ENCODE data around the gene CTDSPL.

The CTDSPL gene

GRCh38 chr3:37823189-37823588 lies 38.5 kb upstream of the CTDSPL start:
- H2BK5ac ChIP-seq (ENCODE audit: low read length): no peak overlapping the region
- H2BK15ac ChIP-seq (ENCODE audit: low read length): no peak overlapping the region
- no peak overlapping the region for H3K23ac ChIP-seq (ENCODE audit: low read depth, low read length, poor library complexity)
- no peak overlapping the region for H3K9ac ChIP-seq (ENCODE audit: low read depth, low read length, poor library complexity)
- H2BK120ac ChIP-seq (ENCODE audit: low read depth, low read length): no peak overlapping the region
- no peak overlapping the region for H4K91ac ChIP-seq (ENCODE audit: low read depth, low read length, poor library complexity)
- H3K27me3 ChIP-seq (ENCODE audit: control insufficient read depth in 3 of 3, insufficient read depth in 3 of 3, low read depth in 1 of 3, low read length in 3 of 3): no peaks in the 10 kb centered on the region
- no peak overlapping the region for H3K4me3 ChIP-seq (ENCODE audit: low read length in 2 of 2)
- H3K4me1 ChIP-seq (ENCODE audit: control insufficient read depth in 2 of 2, insufficient read depth in 1 of 2, low read depth in 1 of 2, low read length in 2 of 2): peaks cover 0 to 18% of the 10 kb centered on the region in 2 donors
- no peaks in the 10 kb centered on the region for H3K9me3 ChIP-seq (replicated peaks in 1 of 2; ENCODE audit: control insufficient read depth in 2 of 2, insufficient read depth in 1 of 2, low read depth in 1 of 2, low read length in 2 of 2)
- no peak for DNase-seq (ENCODE audit: low spot score)
- no peak overlapping the region for H3K4ac ChIP-seq (ENCODE audit: low read length)
- no peaks in the 10 kb centered on the region for H3K79me1 ChIP-seq (ENCODE audit: low read depth, low read length)
- no peak overlapping the region for H2AFZ ChIP-seq (ENCODE audit: low read length)
- H3K36me3 ChIP-seq (replicated peaks in 1 of 2; ENCODE audit: control insufficient read depth in 2 of 2, insufficient read depth in 2 of 2, low read length in 2 of 2): no peaks in the 10 kb centered on the region
- no peak overlapping the region for H3K27ac ChIP-seq (replicated peaks; ENCODE audit: low read length)
- no peak overlapping the region for H3K18ac ChIP-seq (ENCODE audit: low read length)
- no peak overlapping the region for H3K4me2 ChIP-seq (ENCODE audit: insufficient read depth, low read length, poor library complexity, severe bottlenecking)
- WGBS, 2 donors (ENCODE audit: extremely low coverage in 2 of 2, insufficient read length in 2 of 2, insufficient replicate concordance in 1 of 2): no CpG with 5 or more reads among the region's 4 CpGs
- H2AK5ac ChIP-seq (ENCODE audit: low read depth, low read length): no peak overlapping the region
- H3K14ac ChIP-seq (ENCODE audit: low read length): no peak overlapping the region
- no peak overlapping the region for H4K8ac ChIP-seq (ENCODE audit: low read depth, low read length)
- H2BK12ac ChIP-seq (ENCODE audit: low read length): no peak overlapping the region

GRCh38 chr3:37824090-37824953 lies 37.4 kb upstream of the CTDSPL start:
- no peak overlapping the region for H4K8ac ChIP-seq (ENCODE audit: low read depth, low read length)
- H3K23ac ChIP-seq (ENCODE audit: low read depth, low read length, poor library complexity): no peak overlapping the region
- H2BK15ac ChIP-seq (ENCODE audit: low read length): no peak overlapping the region
- H2AFZ ChIP-seq (ENCODE audit: low read length): no peak overlapping the region
- H2BK12ac ChIP-seq (ENCODE audit: low read length): no peak overlapping the region
- no peak overlapping the region for H2AK5ac ChIP-seq (ENCODE audit: low read depth, low read length)
- H3K79me1 ChIP-seq (ENCODE audit: low read depth, low read length): no peaks in the 10 kb centered on the region
- no peaks in the 10 kb centered on the region for H3K9me3 ChIP-seq (replicated peaks in 1 of 2; ENCODE audit: control insufficient read depth in 2 of 2, insufficient read depth in 1 of 2, low read depth in 1 of 2, low read length in 2 of 2)
- H3K4me2 ChIP-seq (ENCODE audit: insufficient read depth, low read length, poor library complexity, severe bottlenecking): no peak overlapping the region
- H2BK120ac ChIP-seq (ENCODE audit: low read depth, low read length): no peak overlapping the region
- no peak overlapping the region for H3K14ac ChIP-seq (ENCODE audit: low read length)
- no peak overlapping the region for H3K4me3 ChIP-seq (ENCODE audit: low read length in 2 of 2)
- no peaks in the 10 kb centered on the region for H3K27me3 ChIP-seq (ENCODE audit: control insufficient read depth in 3 of 3, insufficient read depth in 3 of 3, low read depth in 1 of 3, low read length in 3 of 3)
- H3K4me1 ChIP-seq (ENCODE audit: control insufficient read depth in 2 of 2, insufficient read depth in 1 of 2, low read depth in 1 of 2, low read length in 2 of 2): peaks cover 0 to 18% of the 10 kb centered on the region in 2 donors
- H2BK5ac ChIP-seq (ENCODE audit: low read length): no peak overlapping the region
- no peak overlapping the region for H3K9ac ChIP-seq (ENCODE audit: low read depth, low read length, poor library complexity)
- no peaks in the 10 kb centered on the region for H3K36me3 ChIP-seq (replicated peaks in 1 of 2; ENCODE audit: control insufficient read depth in 2 of 2, insufficient read depth in 2 of 2, low read length in 2 of 2)
- no peak overlapping the region for H4K91ac ChIP-seq (ENCODE audit: low read depth, low read length, poor library complexity)
- H3K4ac ChIP-seq (ENCODE audit: low read length): no peak overlapping the region
- H3K27ac ChIP-seq (replicated peaks; ENCODE audit: low read length): no peak overlapping the region
- DNase-seq (ENCODE audit: low spot score): no peak
- WGBS, 2 donors (ENCODE audit: extremely low coverage in 2 of 2, insufficient read length in 2 of 2, insufficient replicate concordance in 1 of 2): no CpG with 5 or more reads among the region's 9 CpGs
- H3K18ac ChIP-seq (ENCODE audit: low read length): no peak overlapping the region

- Histone ChIP-seq H3K18ac (ENCODE audit: low read length) (no peak overlapping the region), H3K9me3 (replicated peaks in 1 of 2; ENCODE audit: control insufficient read depth in 2 of 2, insufficient read depth in 1 of 2, low read depth in 1 of 2, low read length in 2 of 2) (no peaks in the 10 kb centered on the region), H2AFZ (ENCODE audit: low read length) (no peak overlapping the region), H4K8ac (ENCODE audit: low read depth, low read length) (no peak overlapping the region), H3K4me2 (ENCODE audit: insufficient read depth, low read length, poor library complexity, severe bottlenecking) (no peak overlapping the region), H2AK5ac (ENCODE audit: low read depth, low read length) (no peak overlapping the region), H4K91ac (ENCODE audit: low read depth, low read length, poor library complexity) (no peak overlapping the region), H2BK5ac (ENCODE audit: low read length) (no peak overlapping the region), H2BK15ac (ENCODE audit: low read length) (no peak overlapping the region), H3K9ac (ENCODE audit: low read depth, low read length, poor library complexity) (no peak overlapping the region), H3K36me3 (replicated peaks in 1 of 2; ENCODE audit: control insufficient read depth in 2 of 2, insufficient read depth in 2 of 2, low read length in 2 of 2) (no peaks in the 10 kb centered on the region), H3K4me3 (ENCODE audit: low read length in 2 of 2) (no peak overlapping the region), H3K27me3 (ENCODE audit: control insufficient read depth in 3 of 3, insufficient read depth in 3 of 3, low read depth in 1 of 3, low read length in 3 of 3) (no peaks in the 10 kb centered on the region), H3K4me1 (ENCODE audit: control insufficient read depth in 2 of 2, insufficient read depth in 1 of 2, low read depth in 1 of 2, low read length in 2 of 2) (peaks cover 0 to 18% of the 10 kb centered on the region in 2 donors), H2BK12ac (ENCODE audit: low read length) (no peak overlapping the region), H3K4ac (ENCODE audit: low read length) (no peak overlapping the region), H3K79me1 (ENCODE audit: low read depth, low read length) (no peaks in the 10 kb centered on the region), H3K14ac (ENCODE audit: low read length) (no peak overlapping the region), H3K23ac (ENCODE audit: low read depth, low read length, poor library complexity) (no peak overlapping the region), H3K27ac (replicated peaks; ENCODE audit: low read length) (no peak overlapping the region), H2BK120ac (ENCODE audit: low read depth, low read length) (no peak overlapping the region)
- no peak for DNase-seq (ENCODE audit: low spot score)
- no CpG with 5 or more reads among the region's 1 CpG for WGBS, 2 donors (ENCODE audit: extremely low coverage in 2 of 2, insufficient read length in 2 of 2, insufficient replicate concordance in 1 of 2)
Observed at GRCh38 chr3:37824954-37825328, 36.7 kb upstream of the CTDSPL start.

GRCh38 chr3:37825744-37826400 lies 35.8 kb upstream of the CTDSPL start:
- no peak overlapping the region for H4K91ac ChIP-seq (ENCODE audit: low read depth, low read length, poor library complexity)
- H3K4me1 ChIP-seq (ENCODE audit: control insufficient read depth in 2 of 2, insufficient read depth in 1 of 2, low read depth in 1 of 2, low read length in 2 of 2): peaks cover 0 to 18% of the 10 kb centered on the region in 2 donors
- H3K79me1 ChIP-seq (ENCODE audit: low read depth, low read length): no peaks in the 10 kb centered on the region
- no peak overlapping the region for H2BK5ac ChIP-seq (ENCODE audit: low read length)
- H2AFZ ChIP-seq (ENCODE audit: low read length): no peak overlapping the region
- DNase-seq (ENCODE audit: low spot score): no peak
- no peak overlapping the region for H3K9ac ChIP-seq (ENCODE audit: low read depth, low read length, poor library complexity)
- no peak overlapping the region for H3K4me3 ChIP-seq (ENCODE audit: low read length in 2 of 2)
- H3K9me3 ChIP-seq (replicated peaks in 1 of 2; ENCODE audit: control insufficient read depth in 2 of 2, insufficient read depth in 1 of 2, low read depth in 1 of 2, low read length in 2 of 2): no peaks in the 10 kb centered on the region
- no peak overlapping the region for H2AK5ac ChIP-seq (ENCODE audit: low read depth, low read length)
- no peak overlapping the region for H4K8ac ChIP-seq (ENCODE audit: low read depth, low read length)
- H3K36me3 ChIP-seq (replicated peaks in 1 of 2; ENCODE audit: control insufficient read depth in 2 of 2, insufficient read depth in 2 of 2, low read length in 2 of 2): no peaks in the 10 kb centered on the region
- no peak overlapping the region for H3K4me2 ChIP-seq (ENCODE audit: insufficient read depth, low read length, poor library complexity, severe bottlenecking)
- H3K14ac ChIP-seq (ENCODE audit: low read length): no peak overlapping the region
- H2BK12ac ChIP-seq (ENCODE audit: low read length): no peak overlapping the region
- no peak overlapping the region for H3K23ac ChIP-seq (ENCODE audit: low read depth, low read length, poor library complexity)
- WGBS, 2 donors (ENCODE audit: extremely low coverage in 2 of 2, insufficient read length in 2 of 2, insufficient replicate concordance in 1 of 2): no CpG with 5 or more reads among the region's 3 CpGs
- no peak overlapping the region for H3K18ac ChIP-seq (ENCODE audit: low read length)
- no peak overlapping the region for H2BK120ac ChIP-seq (ENCODE audit: low read depth, low read length)
- H3K27ac ChIP-seq (replicated peaks; ENCODE audit: low read length): no peak overlapping the region
- no peaks in the 10 kb centered on the region for H3K27me3 ChIP-seq (ENCODE audit: control insufficient read depth in 3 of 3, insufficient read depth in 3 of 3, low read depth in 1 of 3, low read length in 3 of 3)
- no peak overlapping the region for H2BK15ac ChIP-seq (ENCODE audit: low read length)
- H3K4ac ChIP-seq (ENCODE audit: low read length): no peak overlapping the region

Data from neuronal stem cell (in vitro differentiated cells).